GM19397 (cell line): ENCODE data around the gene UFSP2.

Experiments used
- ATAC-seq: cut with Tn5 transposase; IDR thresholded peaks from one replicate; pipeline ENCODE4 v1.9.1; 2021; ENCODE audit warnings: mild to moderate bottlenecking, moderate library complexity; ENCODE audit not compliant: unreplicated experiment

UFSP2 gene

DNA sequence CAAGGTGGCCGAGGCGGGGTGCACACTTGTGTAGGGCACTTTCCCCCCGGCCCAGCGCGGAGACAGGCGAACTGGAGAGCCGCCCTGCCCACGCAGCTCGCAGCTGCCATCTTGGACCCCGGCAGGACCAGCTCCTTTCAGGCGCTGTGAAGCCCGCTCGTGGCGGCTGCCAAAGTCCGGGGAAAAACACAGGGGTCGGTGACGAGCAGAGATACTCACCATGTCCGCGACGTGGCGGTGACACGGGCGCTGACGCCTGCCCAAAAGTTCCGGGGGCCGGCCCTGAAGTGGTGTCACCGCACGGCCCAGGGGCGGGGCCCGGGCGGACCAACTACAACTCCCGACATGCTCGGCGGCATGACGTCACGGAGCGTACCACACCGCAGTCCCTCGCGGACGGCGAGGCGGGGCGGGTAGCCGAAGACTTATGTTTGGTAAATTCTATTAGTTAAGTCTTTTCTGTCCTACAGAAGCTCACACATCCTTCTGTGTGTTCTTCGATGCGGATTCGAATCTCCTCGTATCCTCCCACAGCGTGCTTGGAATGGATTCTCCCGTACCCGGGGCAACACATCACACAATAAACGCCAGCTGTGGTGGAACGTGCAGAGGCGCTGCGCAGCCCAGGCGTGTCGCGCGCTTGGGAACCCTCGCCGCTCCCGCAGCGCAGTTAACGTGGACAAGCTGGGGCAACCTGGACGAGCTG, at the start of gene UFSP2:
TSS of gene UFSP2 (minus strand) at position 318 of the 706 bp plus-strand sequence. CDS start at position 222, 96 bp downstream.
- peak; percentile 93 for ATAC-seq

DNA sequence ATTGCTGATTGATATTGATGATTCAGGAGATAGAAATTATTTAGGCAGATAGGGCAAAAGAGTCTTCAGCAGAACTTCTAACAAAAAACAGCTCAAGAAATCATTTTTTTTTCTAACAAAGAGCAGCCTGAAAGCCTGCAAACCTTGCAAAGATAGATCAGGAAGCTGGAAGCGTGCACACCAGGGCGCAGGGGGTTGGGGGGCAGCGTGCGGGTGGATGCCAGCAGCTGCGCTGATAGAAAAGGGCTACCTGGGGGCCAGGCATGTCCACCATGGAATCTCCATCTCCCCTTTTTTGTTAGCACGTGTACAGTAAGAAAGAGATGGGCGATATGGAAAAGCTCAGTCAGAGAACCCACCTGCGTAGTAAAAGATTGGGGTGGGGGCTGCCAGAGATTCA, 47.5 kb upstream of the UFSP2 start:
- ATAC-seq, result no peak

GRCh38 chr4:185472103-185472542, 46.4 kb upstream of the UFSP2 start:
- ATAC-seq, result no peak

DNA sequence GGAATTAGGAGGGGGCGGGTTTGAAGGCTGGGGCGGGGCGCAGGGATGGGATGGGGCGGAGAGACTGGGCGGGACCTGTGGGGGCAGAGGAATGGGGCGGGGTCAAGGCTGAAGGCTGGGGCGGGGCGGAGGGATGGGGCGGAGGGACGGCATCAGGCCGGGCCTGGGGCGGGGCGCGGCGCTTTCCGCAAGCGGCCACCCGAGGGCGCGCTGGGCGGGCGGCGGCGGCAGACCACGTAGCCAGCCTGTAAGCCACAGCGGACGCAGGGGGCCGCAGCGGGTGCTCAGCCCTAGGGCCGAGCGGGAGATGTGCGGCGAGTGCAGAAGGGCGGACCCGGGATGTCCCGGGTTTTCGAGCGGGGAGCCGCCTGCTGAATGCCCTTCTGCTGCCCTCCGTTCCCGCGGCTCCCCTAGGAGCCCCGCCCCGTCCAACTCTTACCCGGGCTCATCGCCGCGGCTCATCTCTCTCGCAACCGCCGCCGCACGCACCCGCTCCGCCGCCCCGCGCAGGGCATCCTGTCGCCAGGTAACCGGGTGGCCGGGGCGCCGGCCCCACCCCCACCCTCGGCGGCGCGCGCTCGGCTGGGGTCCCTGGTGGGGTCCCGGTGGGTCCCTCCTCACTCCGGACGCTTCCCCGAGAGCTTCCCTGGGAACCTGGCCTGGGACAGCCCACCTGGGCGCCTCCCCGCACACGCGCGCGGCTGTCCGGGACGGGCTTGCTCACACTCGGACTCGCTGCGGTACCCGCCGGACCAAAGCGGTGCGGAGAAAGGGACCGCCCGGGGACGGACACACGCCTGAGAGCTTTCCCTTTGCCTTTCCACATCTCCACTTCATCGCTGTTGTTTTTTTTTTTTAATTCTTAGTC, 45.7 kb upstream of the UFSP2 start, which contains the start of gene CCDC110:
TSS of gene CCDC110 (minus strand) at position 499 of the 868 bp plus-strand sequence. CDS start at position 449, 50 bp downstream.
- peak; percentile 93 for ATAC-seq

DNA sequence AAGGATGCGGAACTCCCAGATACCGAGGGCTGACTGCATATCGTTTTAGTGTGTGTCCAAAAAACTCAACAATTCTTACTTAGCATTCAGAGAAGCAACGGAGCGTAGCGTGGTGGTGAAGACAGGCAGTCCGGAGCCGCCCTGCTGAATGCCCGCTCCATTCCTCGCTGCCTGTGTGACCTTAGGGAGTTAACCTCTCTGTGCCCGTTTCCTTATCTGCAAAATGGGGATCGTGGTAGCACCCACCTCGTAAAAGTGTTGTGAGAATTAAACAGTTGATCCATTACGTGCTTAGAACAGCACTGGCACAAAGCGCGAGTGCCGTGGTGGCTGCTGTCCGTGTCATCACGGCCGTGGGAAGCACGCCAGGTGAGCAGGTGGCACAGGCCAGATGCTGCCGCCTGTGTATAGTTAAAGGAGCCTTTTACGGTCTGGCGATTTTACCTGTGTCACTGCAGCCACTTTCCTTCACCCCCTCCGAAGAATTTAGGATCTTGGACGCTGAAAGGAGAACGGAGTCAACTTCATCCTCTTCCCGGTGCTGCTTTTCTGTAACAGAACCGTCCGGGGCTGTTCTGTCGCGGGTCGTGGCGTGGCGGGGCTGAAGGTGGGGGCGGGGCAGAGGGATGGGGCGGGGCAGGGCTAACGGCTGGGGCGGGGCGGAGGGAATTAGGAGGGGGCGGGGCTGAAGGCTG, 44.9 kb upstream of the UFSP2 start:
- no peak for ATAC-seq

- ATAC-seq, result no peak
These were observed 43.9 kb upstream of the UFSP2 start for GRCh38 chr4:185469580-185470154.

GRCh38 chr4:185468999-185469398, 43.2 kb upstream of the UFSP2 start:
- ATAC-seq, result no peak

- ATAC-seq, result no peak
These were observed 42.2 kb upstream of the UFSP2 start for GRCh38 chr4:185467991-185468390.

- ATAC-seq, result no peak
These were observed 41.3 kb upstream of the UFSP2 start for GRCh38 chr4:185467101-185467500.

DNA sequence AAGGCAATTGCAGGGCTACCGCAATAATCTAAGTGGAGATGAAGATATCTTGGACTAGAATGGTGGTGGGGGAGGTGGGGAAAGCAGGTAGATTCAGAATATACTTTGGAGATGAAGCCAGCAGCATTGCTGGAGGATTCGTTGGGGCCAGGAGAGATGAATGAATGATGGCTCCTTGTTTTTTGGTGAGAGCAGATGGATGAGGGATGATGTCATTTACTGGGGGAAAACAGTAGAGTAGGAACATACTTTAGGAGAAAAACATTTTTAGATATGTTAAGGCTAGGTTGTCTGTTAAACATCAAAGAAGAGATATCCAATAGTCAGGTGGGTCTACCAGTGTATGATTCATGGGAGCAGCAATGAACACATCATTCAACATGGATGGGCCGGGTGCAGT, 39.9 kb upstream of the UFSP2 start:
- ATAC-seq, result no peak

DNA sequence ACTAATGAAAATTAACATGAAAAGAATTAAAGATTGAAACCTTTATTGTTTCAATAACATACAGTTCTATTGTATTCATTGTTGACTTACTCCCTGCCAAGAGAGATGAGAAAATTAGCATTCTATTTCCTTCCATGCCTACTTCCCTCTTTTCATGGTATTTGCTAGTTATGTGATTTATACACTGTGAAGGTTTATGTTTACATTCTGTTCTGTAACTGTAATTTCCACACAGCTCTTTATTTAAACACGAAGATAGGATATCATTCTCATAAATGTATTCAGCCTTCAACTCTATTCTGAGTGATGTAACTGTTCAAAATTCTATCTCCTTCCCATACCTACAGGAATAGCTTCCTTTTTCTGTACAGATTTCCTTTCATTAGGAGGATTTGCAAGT, 39.1 kb upstream of the UFSP2 start:
- no peak for ATAC-seq

DNA sequence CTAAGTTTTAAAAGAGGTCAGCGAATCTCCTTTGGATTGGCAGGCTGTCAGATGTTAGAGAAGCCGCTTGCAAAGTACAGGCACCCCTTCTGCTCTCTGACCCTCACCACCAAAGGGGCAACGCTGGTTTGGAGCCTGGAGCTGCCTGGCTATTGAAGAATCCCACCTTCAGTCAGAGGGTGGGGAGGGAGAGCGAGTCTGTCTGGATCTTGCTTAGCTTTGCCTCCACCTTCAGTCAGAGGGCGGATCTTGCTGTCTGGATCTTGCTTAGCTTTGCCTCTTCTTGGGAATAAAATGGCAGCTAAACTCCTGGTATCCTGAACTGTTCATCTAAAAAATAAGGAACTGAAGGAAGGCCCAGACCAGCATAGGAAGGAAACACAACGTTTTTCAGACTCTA, 38.4 kb upstream of the UFSP2 start:
- no peak for ATAC-seq

GRCh38 chr4:185463541-185463940, 37.8 kb upstream of the UFSP2 start:
- no peak for ATAC-seq

DNA sequence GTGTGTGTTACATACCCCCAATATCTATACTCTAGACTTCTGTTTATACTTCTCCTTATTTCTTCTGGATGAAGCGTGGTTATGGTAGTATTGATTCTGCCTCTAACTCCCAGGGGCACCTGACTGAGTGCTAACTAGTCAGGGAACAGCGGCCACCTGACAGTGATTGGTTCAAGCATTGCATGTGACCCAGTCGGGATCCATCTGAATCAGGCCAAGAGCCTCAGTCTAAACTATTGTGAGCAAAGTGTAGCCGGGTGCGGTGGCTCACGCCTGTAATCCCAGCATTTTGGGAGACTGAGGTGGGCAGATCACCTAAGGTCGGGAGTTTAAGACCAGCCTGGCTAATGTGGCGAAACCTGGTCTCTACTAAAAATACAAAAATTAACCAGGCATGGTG, 35.8 kb upstream of the UFSP2 start:
- no peak for ATAC-seq

- no peak for ATAC-seq
These were observed 31.4 kb upstream of the UFSP2 start for GRCh38 chr4:185457136-185457535.

DNA sequence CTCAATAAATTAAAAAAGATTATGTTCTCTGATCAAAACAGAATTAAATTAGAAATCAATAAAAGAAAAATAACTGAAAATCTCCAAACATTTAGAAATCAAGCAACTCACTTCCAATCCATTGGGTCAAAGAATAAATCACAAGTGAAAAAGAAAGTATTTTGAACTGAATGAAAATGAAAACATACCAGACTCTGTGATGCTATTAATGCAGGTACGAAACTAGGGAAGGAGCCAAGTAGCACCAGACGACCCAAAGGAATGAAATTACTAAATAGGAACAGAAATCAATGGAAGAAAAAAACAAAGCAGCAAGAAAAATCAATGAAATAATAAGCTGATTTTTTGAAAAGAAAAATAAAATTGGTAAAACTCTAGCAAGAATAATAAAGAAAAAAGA, 30.4 kb upstream of the UFSP2 start:
- ATAC-seq, result no peak

GRCh38 chr4:185445209-185445608, 19.4 kb upstream of the UFSP2 start:
- no peak for ATAC-seq

DNA sequence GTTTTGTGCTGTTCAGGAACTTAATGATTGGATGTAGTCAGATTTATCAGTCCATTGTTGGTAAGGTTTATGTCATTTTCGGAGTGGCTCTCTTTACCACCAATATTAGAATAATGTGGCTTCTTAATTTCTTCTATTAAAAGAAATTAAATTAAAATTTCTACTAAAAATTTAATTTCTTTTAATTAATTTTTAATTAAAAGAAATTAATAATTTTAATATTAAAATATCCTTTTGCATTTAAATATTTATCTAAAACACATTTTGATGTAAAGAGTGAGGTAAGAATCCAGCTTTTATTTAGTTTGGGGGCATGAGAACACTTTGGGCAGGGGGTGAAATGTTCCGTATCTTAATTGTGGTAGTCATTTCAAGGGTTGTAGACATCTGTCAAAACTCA, 15.7 kb upstream of the UFSP2 start:
- ATAC-seq, result no peak

- no peak for ATAC-seq
These were observed 12.0 kb upstream of the UFSP2 start for GRCh38 chr4:185437809-185438208.

DNA sequence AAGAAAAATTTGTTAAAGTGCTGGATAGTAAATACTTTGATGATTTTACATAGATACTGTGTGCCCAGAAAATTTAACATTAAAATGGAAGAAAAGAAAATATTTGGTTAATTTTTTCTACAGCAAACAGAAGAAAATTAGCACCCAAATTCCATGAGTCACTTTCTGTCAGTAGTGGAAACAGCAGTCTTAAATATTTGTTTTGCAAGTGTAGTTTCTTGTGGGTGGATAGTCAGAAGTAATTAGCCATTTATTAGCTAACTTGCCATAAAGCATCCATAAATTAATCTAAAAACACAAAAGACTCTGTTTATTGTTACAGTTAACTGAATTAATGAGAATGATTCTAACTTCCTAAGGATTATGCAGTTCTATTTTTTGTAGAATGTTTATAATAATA, 9.7 kb upstream of the UFSP2 start:
- no peak for ATAC-seq

GRCh38 chr4:185429660-185430059, 3.9 kb upstream of the UFSP2 start:
- no peak for ATAC-seq
